ENCODE measurements around the gene MYO7A. TPM values are rescaled to one million over a fixed set of nuclear protein-coding genes. Genes with fewer than 3 reads are reported as not detected.

Gene MYO7A
- total and polyA plus RNA-seq, 2 donors (not counting 3 experiments of a cell fraction or from before 2014, with no cell fraction given): 1.3 to 3.6 TPM

DNA sequence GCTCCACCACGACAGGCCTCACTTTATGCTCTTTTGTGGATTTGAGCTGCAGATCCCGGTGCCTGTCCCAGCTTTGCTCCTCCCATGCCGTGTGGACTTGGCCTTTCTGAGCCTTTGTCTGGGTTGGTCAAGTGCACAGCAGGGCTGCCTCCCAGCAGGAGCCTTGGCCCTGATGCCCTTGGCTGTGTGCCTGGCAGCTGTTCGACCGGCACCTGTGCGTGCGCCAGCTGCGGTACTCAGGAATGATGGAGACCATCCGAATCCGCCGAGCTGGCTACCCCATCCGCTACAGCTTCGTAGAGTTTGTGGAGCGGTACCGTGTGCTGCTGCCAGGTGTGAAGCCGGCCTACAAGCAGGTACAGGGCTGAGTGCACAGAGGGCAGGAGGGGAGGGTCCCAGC, 46.5 kb downstream of the MYO7A start:
- no TSS peak for BruUV-seq (replicated peaks)
- intact Hi-C loops (cut with micrococcal nuclease): no loop called here
- POLR2A ChIA-PET: no interaction called here

More for the DNA sequence above, 46.5 kb downstream of the MYO7A start:
- Histone ChIP-seq H3K79me2 (ENCODE audit: control insufficient read depth, insufficient read depth, low read length) (no peaks in the 10 kb centered on the region), H3K4me1 (ENCODE audit: control insufficient read depth, extremely low read depth, insufficient read depth, low read length) (peaks cover 9% of the 10 kb centered on the region), H4K20me1 (replicated peaks; ENCODE audit: control insufficient read depth, extremely low read depth, insufficient read depth, low read length) (no peaks in the 10 kb centered on the region), H3K9me1 (replicated peaks; ENCODE audit: control insufficient read depth, extremely low read depth, insufficient read depth, low read length) (no peaks in the 10 kb centered on the region), H3K27me3 (ENCODE audit: control insufficient read depth in 2 of 2, insufficient read depth in 2 of 2, low read length in 2 of 2) (no peaks in the 10 kb centered on the region), H3K36me3 (ENCODE audit: control insufficient read depth in 2 of 2, extremely low read depth in 1 of 2, insufficient read depth in 2 of 2, low read length in 2 of 2) (no peaks in the 10 kb centered on the region), H3K4me3 (replicated peaks in 1 of 3; ENCODE audit: insufficient read depth in 1 of 3, low read depth in 1 of 3, low read length in 3 of 3) (no peak overlapping the region), H3K9me3 (replicated peaks; ENCODE audit: control insufficient read depth, insufficient read depth, low read length) (no peaks in the 10 kb centered on the region), H3K9ac (replicated peaks; ENCODE audit: extremely low read depth, insufficient read depth, low read length) (no peak overlapping the region), H2AFZ (ENCODE audit: low read depth, low read length) (no peak overlapping the region), H3K4me2 (ENCODE audit: insufficient read depth, low read length) (no peak overlapping the region), H3K27ac (ENCODE audit: insufficient read depth, low read depth, low read length) (no peak overlapping the region)
- dilution Hi-C loops (cut with MboI; ENCODE audit: extremely low pct_ligation_motif_present, low sequenced_read_pairs): no loop called here
- FAIRE-seq (no peak), DNase-seq (ENCODE audit: low read depth, low spot score) (no peak)
- CTCF ChIA-PET: interaction anchor here (0.9 to 4.6 kb wide), 8 partner anchors 9 to 382 kb away, joined by 3 to 32 read pairs (median 6); partner anchors contain the start of gene MYO7A
- no peak for TF ChIP-seq MYC (IDR thresholded peaks at IDR 0.05; ENCODE audit: low read depth, low read length)
- TF ChIP-seq, protein P1, sequence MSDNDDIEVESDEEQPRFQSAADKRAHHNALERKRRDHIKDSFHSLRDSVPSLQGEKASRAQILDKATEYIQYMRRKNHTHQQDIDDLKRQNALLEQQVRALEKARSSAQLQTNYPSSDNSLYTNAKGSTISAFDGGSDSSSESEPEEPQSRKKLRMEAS (IDR thresholded peaks at IDR 0.05; ENCODE audit: insufficient read depth, insufficient read length): no peak
- no peak for TF ChIP-seq EZH2 (IDR thresholded peaks at IDR 0.05; ENCODE audit: borderline replicate concordance, low read depth, low read length, severe bottlenecking)
- TF ChIP-seq CTCF (IDR thresholded peaks at IDR 0.05; ENCODE audit: extremely low read depth in 1 of 2, insufficient read depth in 1 of 2, low read depth in 1 of 2, low read length in 2 of 2): no peak
- TF ChIP-seq POLR2AphosphoS5 (IDR thresholded peaks at IDR 0.05; ENCODE audit: insufficient read depth, low read depth, low read length): no peak
- no peak for TF ChIP-seq JUN (IDR thresholded peaks at IDR 0.05; ENCODE audit: borderline replicate concordance, insufficient read depth, insufficient read length, low read depth)
- no peak for TF ChIP-seq FOS (IDR thresholded peaks at IDR 0.05; ENCODE audit: borderline replicate concordance, insufficient read depth, low read length)
- no peak for TF ChIP-seq POLR2A (IDR thresholded peaks at IDR 0.05; ENCODE audit: low read depth, low read length)
- TF ChIP-seq GATA2 (IDR thresholded peaks at IDR 0.05; ENCODE audit: insufficient read depth, insufficient read length, low read depth, low read length): no peak

All from endothelial cell of umbilical vein (primary cell).